ENCODE data around the gene S100A10. TPM values are rescaled to one million over a fixed set of nuclear protein-coding genes. Genes with fewer than 3 reads are reported as not detected.

S100A10 gene
- total RNA-seq, 6 experiments from 2014 or later = 390 to 518 (median 442) TPM

- H3K27me3 Mint-ChIP-seq (ENCODE audit: insufficient read depth) = peaks cover 6% of the 10 kb centered on the region
- H3K4me3 Mint-ChIP-seq = no peak overlapping the region
- H3K9me3 Mint-ChIP-seq = no peaks in the 10 kb centered on the region
- TF ChIP-seq CTCF (IDR thresholded peaks at IDR 0.05) = peak; percentile 82
- peak; percentile 32 for DNase-seq
- H3K4me1 Mint-ChIP-seq (ENCODE audit: low read depth) = peaks cover 33% of the 10 kb centered on the region
- no peaks in the 10 kb centered on the region for H3K36me3 Mint-ChIP-seq (ENCODE audit: low read depth)
- H3K27ac Mint-ChIP-seq = no peak overlapping the region
These were observed 25.6 kb downstream of the S100A10 start for GRCh38 chr1:151968058-151968457.

GRCh38 chr1:151967091-151967490, 26.6 kb downstream of the S100A10 start:
- H3K4me1 Mint-ChIP-seq (ENCODE audit: low read depth) = peaks cover 23% of the 10 kb centered on the region

GRCh38 chr1:151966061-151966460, 27.6 kb downstream of the S100A10 start:
- no peaks in the 10 kb centered on the region for H3K36me3 Mint-ChIP-seq (ENCODE audit: low read depth)
- no peak for TF ChIP-seq CTCF (IDR thresholded peaks at IDR 0.05)
- no peak overlapping the region for H3K4me3 Mint-ChIP-seq
- DNase-seq = no peak
- peaks cover 31% of the 10 kb centered on the region for H3K4me1 Mint-ChIP-seq (ENCODE audit: low read depth)
- H3K9me3 Mint-ChIP-seq = no peaks in the 10 kb centered on the region
- H3K27ac Mint-ChIP-seq = no peak overlapping the region
- H3K27me3 Mint-ChIP-seq (ENCODE audit: insufficient read depth) = peaks cover 6% of the 10 kb centered on the region

More at GRCh38 chr1:151967091-151967490, 26.6 kb downstream of the S100A10 start:
- peaks cover 6% of the 10 kb centered on the region for H3K27me3 Mint-ChIP-seq (ENCODE audit: insufficient read depth)
- DNase-seq = no peak
- H3K36me3 Mint-ChIP-seq (ENCODE audit: low read depth) = no peaks in the 10 kb centered on the region
- no peak overlapping the region for H3K4me3 Mint-ChIP-seq
- no peak for TF ChIP-seq CTCF (IDR thresholded peaks at IDR 0.05)
- no peak overlapping the region for H3K27ac Mint-ChIP-seq
- no peaks in the 10 kb centered on the region for H3K9me3 Mint-ChIP-seq

- no peak for TF ChIP-seq CTCF (IDR thresholded peaks at IDR 0.05)
- no peak overlapping the region for H3K27ac Mint-ChIP-seq
- no peaks in the 10 kb centered on the region for H3K9me3 Mint-ChIP-seq
- no peak for DNase-seq
- H3K4me3 Mint-ChIP-seq = no peak overlapping the region
- H3K36me3 Mint-ChIP-seq (ENCODE audit: low read depth) = no peaks in the 10 kb centered on the region
- H3K27me3 Mint-ChIP-seq (ENCODE audit: insufficient read depth) = peaks cover 4% of the 10 kb centered on the region
- H3K4me1 Mint-ChIP-seq (ENCODE audit: low read depth) = peaks cover 19% of the 10 kb centered on the region
These were observed 29.1 kb downstream of the S100A10 start for GRCh38 chr1:151964510-151964909.

- Mint-ChIP-seq H3K9me3 (no peaks in the 10 kb centered on the region), H3K4me3 (no peak overlapping the region), H3K4me1 (ENCODE audit: low read depth) (peaks cover 9% of the 10 kb centered on the region), H3K27me3 (ENCODE audit: insufficient read depth) (peaks cover 4% of the 10 kb centered on the region), H3K27ac (no peak overlapping the region), H3K36me3 (ENCODE audit: low read depth) (no peaks in the 10 kb centered on the region)
- DNase-seq = no peak
- no peak for TF ChIP-seq CTCF (IDR thresholded peaks at IDR 0.05)
These were observed 30.4 kb downstream of the S100A10 start for GRCh38 chr1:151963288-151963687.

- H3K36me3 Mint-ChIP-seq (ENCODE audit: low read depth) = no peaks in the 10 kb centered on the region
- H3K27ac Mint-ChIP-seq = no peak overlapping the region
- DNase-seq = no peak
- no peak overlapping the region for H3K4me3 Mint-ChIP-seq
- H3K27me3 Mint-ChIP-seq (ENCODE audit: insufficient read depth) = peaks cover 4% of the 10 kb centered on the region
- H3K9me3 Mint-ChIP-seq = no peaks in the 10 kb centered on the region
- peaks cover 9% of the 10 kb centered on the region for H3K4me1 Mint-ChIP-seq (ENCODE audit: low read depth)
- TF ChIP-seq CTCF (IDR thresholded peaks at IDR 0.05) = no peak
These were observed 31.8 kb downstream of the S100A10 start for GRCh38 chr1:151961833-151962232.

Data from HFFc6 (cell line).